HG02938 (cell line): ENCODE measurements around the gene SHANK2.

ENCODE experiments used
- ATAC-seq: cut with Tn5 transposase; IDR thresholded peaks from one replicate; pipeline ENCODE4 v1.9.1; 2021; ENCODE audit warnings: mild to moderate bottlenecking, moderate library complexity; ENCODE audit not compliant: unreplicated experiment

SHANK2 gene

DNA sequence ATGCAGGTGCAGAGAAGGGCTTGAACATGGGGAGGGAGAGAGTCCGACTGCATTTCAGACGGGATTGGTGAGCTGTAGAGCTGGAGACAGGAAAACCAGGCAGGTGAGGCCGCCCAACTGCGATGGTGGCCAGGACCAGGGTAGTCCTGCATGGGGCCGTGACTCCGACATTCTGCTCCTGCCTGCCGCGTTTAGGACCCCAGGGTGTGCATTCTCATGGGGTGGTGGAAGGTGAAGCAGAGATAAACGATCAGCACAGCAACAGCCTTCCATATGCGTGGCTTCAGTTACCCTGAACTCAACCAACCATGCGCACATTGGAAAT lies 29.3 kb downstream of the SHANK2 start:
- no peak for ATAC-seq

DNA sequence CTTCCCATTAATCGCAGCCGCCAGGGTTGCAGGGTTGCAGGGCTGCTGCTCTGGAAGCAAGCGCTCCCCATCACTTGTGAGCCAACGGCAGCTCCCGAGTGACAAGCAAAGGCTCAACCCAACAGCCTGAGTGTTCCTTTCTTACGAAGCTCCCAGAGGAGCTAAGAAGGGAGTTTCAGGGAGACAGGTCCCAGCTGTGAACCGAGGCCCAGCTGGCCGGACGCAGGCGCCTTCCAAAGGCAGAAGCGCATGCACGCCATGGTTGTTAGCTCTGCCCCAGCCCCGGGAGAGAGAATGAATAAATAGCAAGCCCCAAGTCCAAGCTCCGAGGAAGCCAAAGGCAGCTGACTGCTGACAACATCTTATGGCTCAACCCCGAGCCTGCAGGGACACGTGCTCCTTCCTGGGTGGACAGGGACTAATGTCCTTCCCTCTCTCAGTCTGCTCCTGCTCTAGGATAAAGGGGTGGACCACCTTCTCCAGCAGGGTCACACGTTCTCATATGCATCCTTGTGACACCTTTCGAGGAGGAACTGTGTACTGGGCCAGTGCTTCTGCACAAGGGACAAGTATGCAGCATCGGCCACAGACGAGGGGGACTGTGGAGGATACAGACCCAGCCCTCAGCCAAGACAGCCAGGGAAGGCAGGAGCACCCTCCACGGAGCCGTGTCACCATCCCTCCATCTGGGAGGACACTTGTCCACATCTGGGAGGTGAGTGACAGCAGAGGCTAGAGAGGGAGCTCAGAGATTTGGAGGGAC lies 29.9 kb downstream of the SHANK2 start:
- ATAC-seq = no peak

- no peak for ATAC-seq
Measured at GRCh38 chr11:71221821-71222220, 30.6 kb downstream of the SHANK2 start.

DNA sequence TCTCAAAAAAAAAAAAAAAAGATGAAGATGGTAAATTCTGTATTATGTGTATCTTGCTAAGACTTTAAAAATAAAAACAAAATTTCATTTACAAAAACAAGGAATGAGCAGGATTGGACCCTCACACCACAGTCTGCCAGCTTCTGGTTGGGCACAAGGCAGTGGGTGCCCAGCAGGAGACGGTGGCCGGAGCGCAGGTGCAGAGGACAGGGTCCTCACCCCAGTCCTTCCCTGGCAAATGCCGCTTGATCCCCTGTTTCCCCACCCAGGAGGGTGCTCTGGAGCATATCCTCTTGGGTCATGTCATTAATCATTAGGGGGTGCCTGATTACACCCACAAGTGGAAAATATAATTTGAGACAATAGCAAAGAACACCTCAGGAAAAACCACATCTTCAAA lies 31.2 kb downstream of the SHANK2 start:
- no peak for ATAC-seq

GRCh38 chr11:71218789-71219499 lies 33.4 kb downstream of the SHANK2 start:
- no peak for ATAC-seq

DNA sequence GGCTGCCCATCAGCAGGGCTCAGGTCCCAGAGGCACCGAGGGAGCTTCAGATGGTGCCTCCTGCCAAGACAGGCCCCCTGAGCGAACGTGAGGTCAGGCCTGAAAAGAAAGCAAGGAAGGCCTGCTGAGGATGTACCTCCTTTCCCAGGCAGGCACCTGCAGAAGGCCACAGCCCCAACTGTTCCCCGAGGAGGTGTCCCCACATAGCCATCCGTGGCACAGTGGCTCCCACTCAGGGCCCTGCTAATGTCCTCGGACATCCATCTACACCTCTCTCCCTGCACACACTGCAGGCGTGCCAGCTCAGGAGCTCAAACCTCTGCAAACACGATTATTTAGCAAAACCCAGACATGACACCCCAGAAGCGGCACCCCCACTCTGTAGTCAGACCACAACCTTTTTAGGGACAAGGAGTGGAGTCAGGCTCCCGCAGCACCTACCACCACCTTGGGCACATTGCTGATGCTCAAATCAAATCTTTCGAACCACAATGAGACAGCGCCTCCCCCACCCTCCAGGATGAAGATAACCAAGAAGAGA lies 36.9 kb downstream of the SHANK2 start:
- no peak for ATAC-seq

DNA sequence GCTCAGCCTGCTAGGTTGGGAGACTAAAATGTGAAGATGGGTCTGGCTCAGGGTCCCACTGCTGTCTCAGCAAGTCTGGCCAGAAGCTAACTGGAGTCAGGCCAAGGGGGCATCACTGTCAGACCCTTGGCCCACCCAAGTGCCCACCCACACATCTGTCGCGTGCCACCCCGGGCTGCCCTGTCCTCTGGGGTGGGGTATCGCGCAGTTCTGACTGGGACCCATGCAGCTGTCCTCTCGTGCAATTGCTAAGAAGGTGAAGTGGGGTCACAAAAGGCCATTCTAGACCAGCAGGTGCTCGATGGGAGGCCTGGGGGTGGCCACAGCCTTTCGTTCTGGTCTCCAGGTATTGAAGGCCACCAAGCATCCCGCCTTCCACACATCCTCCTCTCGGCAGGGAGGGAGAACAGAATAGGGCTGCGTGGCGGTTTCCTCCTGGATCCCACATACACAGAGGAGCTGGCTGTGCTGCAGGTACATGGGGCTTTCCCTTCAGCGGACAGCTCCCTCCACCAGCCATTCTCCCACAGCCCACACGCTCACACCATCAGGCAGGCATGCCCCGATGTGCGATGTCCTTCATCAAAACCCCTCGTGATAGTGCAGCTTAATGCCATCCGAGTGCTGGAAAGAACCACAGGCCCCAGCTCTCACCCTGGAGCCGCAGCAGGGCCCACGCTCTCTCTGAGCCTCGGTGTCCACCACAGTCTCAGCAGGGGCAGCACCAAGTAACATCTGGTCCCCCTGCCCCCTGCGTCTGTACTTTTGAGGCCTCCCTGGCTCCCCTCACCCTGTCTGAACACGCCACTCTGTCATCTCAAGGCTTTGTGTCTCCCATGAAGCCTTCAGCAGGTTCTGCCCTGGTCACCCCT lies 37.6 kb downstream of the SHANK2 start:
- no peak for ATAC-seq

DNA sequence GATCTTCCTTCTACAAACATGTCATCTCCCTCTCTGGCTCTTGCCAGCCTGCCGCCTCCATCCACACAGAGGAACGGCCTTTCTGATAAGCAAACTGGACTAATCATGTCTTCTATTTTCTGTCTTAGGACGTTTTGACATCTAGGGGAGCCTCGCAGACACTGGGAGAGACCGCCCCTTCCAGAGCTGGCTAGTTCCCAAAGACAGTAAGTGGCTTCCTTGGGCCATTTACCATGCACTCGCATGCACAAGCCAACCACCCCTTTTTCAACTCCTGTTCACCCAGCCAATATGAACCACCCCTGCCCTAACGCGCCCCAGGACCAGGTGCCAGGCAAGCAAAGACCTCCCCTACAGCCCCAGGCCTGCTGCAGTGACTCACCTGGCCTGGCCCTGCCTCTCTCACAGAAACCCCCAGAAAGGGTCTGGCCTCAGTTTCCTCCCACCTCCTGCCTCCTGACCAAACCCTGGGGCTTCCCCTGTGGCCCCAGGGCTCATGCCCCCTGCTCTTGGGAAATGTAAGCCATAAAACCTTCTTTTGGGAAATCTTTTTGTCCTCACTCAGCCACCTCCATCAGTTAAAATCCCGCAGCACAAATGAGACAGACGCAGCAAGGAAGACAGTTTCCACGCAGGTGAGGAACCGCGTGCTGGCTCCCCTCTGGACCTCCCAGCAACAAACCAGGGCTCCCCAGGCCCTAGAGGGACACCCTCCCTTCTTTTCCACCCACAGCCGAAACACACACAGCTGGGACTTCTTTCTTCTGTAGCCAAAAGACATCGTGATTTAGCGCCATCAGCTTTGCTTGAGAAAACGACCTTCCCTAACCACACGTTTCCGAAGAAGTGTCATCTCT lies 38.5 kb downstream of the SHANK2 start:
- no peak for ATAC-seq

GRCh38 chr11:71212871-71213559 lies 39.4 kb downstream of the SHANK2 start:
- ATAC-seq = no peak

DNA sequence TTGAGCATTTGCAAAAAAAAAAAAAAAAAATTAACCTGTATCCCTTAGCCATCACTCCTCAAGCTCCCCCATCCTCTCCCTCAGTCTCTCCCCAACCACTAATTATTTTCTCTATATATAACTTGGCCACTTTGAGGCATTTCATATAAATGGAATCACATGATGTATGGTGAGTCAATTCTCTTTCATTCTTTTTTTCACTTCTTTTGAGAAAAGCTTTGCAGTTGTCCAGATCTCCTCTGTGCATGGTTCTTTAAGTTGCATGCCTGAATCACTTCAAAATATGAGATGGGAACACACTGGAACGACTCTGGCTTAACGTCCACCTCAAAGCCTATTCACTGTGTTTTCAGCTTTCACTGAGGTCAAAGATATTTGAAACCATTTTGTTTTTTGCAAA lies 40.7 kb downstream of the SHANK2 start:
- ATAC-seq = no peak

DNA sequence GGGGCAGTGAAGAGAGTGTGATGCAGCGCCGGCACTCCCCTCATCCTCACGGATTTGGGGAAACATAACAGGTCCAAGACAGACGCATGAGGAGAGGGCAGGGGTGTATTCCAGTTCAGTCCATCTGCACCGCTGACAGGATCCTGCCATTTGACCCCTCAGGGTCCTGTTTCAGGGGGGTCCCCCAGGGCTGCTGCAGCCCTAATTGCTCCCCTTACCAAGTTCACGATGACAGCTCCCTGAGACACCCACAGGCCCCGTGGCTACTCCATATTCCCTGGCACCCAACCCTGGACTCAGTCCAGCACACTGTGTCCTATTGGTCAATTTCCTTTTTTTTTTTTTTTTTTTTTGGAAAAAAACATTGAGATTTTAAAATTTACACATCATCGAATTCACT lies 41.5 kb downstream of the SHANK2 start:
- no peak for ATAC-seq

- ATAC-seq = no peak
Measured at GRCh38 chr11:71209656-71210055, 42.7 kb downstream of the SHANK2 start.

DNA sequence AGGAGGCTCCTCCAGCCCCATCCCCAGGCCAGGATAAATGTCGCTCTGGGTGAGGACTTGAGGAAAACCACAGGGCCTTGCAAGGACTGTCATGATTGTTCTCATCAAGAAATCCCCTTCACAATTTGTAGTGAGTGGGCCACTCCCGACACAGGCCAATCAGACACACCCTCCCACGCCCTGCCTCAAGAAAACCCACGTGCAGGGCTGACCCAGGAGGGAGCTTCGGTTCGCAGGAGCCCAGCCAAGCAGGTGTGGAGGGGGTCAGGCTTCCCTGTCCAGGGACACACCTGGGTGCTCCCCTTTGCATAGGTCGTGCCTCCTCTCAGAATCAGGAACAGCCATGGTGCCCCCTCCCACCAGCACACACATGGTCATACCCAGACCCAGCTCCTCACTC lies 43.2 kb downstream of the SHANK2 start:
- no peak for ATAC-seq

GRCh38 chr11:71208011-71208774 lies 44.2 kb downstream of the SHANK2 start:
- ATAC-seq = no peak

- ATAC-seq = no peak
Measured at GRCh38 chr11:71207563-71207962, 44.8 kb downstream of the SHANK2 start.

- no peak for ATAC-seq
Measured at GRCh38 chr11:71206186-71206585, 46.2 kb downstream of the SHANK2 start.

- ATAC-seq = no peak
Measured at GRCh38 chr11:71204748-71205664, 47.4 kb downstream of the SHANK2 start.

DNA sequence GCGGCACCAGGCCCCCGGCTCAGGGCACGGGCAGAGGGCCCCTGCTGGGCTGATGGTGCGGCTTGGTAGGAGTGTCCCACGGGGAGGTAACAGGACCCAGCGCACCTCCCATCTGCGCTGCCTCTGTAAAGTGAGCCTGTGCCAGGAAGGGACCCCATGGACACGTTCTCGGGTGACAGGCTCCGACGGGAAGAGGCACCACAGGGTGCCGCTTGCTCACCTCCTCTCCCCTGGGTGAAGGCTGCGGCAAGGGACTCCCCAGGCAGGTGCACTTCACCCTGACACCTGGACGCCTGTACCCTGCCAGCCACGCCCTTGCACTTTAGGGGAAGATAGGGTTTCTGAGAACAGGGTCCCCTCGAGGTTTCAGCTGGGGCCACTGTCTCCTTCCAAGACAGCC lies 48.1 kb downstream of the SHANK2 start:
- ATAC-seq = no peak
